CD8-positive, alpha-beta memory T cell (primary cell): ENCODE measurements around the gene DNAH8. TPM values are rescaled to one million over a fixed set of nuclear protein-coding genes. Genes with fewer than 3 reads are reported as not detected.

Experiments used
- CTCF ChIA-PET: fragments of 350-600 bp; sonication (Branson Sonifier 250); formaldehyde crosslinking; loops from one replicate; lab custom pipeline; 2021; ENCODE audit warnings: antibody characterized with exemption; lab: Charles Lee
- POLR2A ChIA-PET: fragments of 350-600 bp; sonication (Branson Sonifier 250); formaldehyde crosslinking; loops from one replicate; lab custom pipeline; 2021; ENCODE audit warnings: antibody characterized with exemption; lab: Charles Lee
- DNase-seq, 5 donors: peaks; one replicate each; pipeline versions ENCODE4 v3.0.0 to v3.0.0-alpha.2; 2020 to 2022; ENCODE audit warnings: mixed read lengths in 1 of 5
- H3K27ac ChIP-seq: one replicate; pipeline ENCODE4 v1.7.0; 2013; ENCODE audit warnings: low read depth, mild to moderate bottlenecking, low read length, moderate library complexity
- H3K27me3 ChIP-seq: 2 replicates; pipeline ENCODE4 v1.7.0; 2013; ENCODE audit warnings: low read length, mild to moderate bottlenecking; ENCODE audit not compliant: insufficient read depth, poor library complexity, severe bottlenecking
- H3K36me3 ChIP-seq: 2 replicates; pipeline ENCODE4 v1.7.0; 2013; ENCODE audit warnings: mild to moderate bottlenecking, low read length, moderate library complexity; ENCODE audit not compliant: insufficient read depth
- H3K4me1 ChIP-seq: 2 replicates; pipeline ENCODE4 v1.7.0; 2013; ENCODE audit warnings: mild to moderate bottlenecking, low read length, moderate library complexity; ENCODE audit not compliant: insufficient read depth
- H3K4me3 ChIP-seq: 2 replicates; pipeline ENCODE4 v1.7.0; 2013; ENCODE audit warnings: mild to moderate bottlenecking, low read length
- H3K9me3 ChIP-seq: 2 replicates; pipeline ENCODE4 v1.7.0; 2013; ENCODE audit warnings: mild to moderate bottlenecking, low read length
- H3K27ac Mint-ChIP-seq, 8 donors: one replicate each; pipeline ENCODE4 v1.8.0; 2020 to 2021; ENCODE audit warnings: mixed read lengths in 8 of 8, mild to moderate bottlenecking in 6 of 8, inconsistent platforms in 3 of 8, moderate library complexity in 3 of 8
- H3K27me3 Mint-ChIP-seq, 2 donors: one replicate each; pipeline ENCODE4 v1.8.0; 2020 to 2021; ENCODE audit warnings: mixed read lengths in 2 of 2, mild to moderate bottlenecking in 1 of 2, moderate library complexity in 1 of 2
- H3K36me3 Mint-ChIP-seq, 3 donors: one replicate each; pipeline ENCODE4 v1.8.0; 2020 to 2021; ENCODE audit warnings: mixed read lengths in 3 of 3, inconsistent platforms in 1 of 3, mild to moderate bottlenecking in 1 of 3
- H3K4me1 Mint-ChIP-seq, 3 donors: one replicate each; pipeline ENCODE4 v1.8.0; 2020 to 2021; ENCODE audit warnings: mixed read lengths in 3 of 3, inconsistent platforms in 1 of 3, mild to moderate bottlenecking in 1 of 3
- H3K4me3 Mint-ChIP-seq, 7 donors: one replicate each; pipeline ENCODE4 v1.8.0; 2020 to 2021; ENCODE audit warnings: mixed read lengths in 7 of 7, mild to moderate bottlenecking in 6 of 7, moderate library complexity in 4 of 7, inconsistent platforms in 2 of 7
- H3K9me3 Mint-ChIP-seq, 5 donors: one replicate each; pipeline ENCODE4 v1.8.0; 2020 to 2022; ENCODE audit warnings: mixed read lengths in 5 of 5, mild to moderate bottlenecking in 3 of 5, moderate library complexity in 2 of 5, inconsistent platforms in 1 of 5
- polyA plus RNA-seq: library from polyadenylated mRNA; unstranded; fragments of 300-500 nt; fragmentation: Illumina TruSeq; gene quantifications from one replicate; pipeline ENCODE4 v1.2.3, GENCODE V29; 2021
- total RNA-seq, 2 experiments: library from RNA; stranded (reverse); gene quantifications; one replicate each; pipeline ENCODE4 v1.2.3, GENCODE V29; 2021

DNAH8 gene
- total and polyA plus RNA-seq, 3 experiments from 2014 or later: 0.11 to 0.20 TPM; not detected in 1

DNA sequence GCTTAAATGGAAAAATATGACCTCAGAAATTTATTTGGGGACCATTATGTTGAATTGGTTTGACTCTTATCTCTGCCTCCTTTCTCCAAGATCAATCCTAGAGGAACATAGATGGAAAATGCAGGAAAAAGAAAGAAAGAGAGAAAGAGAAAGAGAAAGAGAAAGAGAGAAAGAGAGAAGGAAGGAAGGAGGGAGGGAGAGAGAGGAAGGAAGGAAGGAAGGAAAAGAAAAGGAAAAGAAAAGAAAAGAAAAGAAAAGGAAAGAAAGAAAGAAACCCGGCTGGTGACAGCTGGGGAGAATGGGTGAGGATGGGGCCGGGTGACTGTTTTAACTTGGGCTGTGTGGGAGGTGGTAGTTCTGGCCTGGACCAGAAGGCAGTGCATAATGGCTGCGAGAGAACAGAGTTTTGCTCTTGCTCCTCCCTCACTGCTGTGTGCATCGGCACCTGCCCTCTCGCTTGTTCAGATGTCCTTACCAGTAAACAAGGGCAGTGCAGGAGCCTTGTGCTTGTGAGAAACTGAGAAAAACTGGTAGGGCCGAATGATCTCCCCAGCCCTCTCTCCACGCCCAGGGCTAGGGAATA is 36.8 kb upstream of the DNAH8 start:
- no peak overlapping the region for H3K27ac ChIP-seq
- H3K27me3 ChIP-seq: no peaks in the 10 kb centered on the region
- DNase-seq: no peak
- H3K9me3 Mint-ChIP-seq: no peaks in the 10 kb centered on the region
- peaks cover 7 to 10% (median 7%) of the 10 kb centered on the region in 3 donors for H3K4me1 Mint-ChIP-seq
- H3K9me3 ChIP-seq: no peaks in the 10 kb centered on the region
- ChIA-PET POLR2A (interaction anchor here (0.6 kb wide), 1 partner anchor 70 kb away, joined by 3 read pairs; no protein-coding TSS in a partner anchor), CTCF (interaction anchor here (1.1 kb wide), 1 partner anchor 10 kb away, joined by 3 read pairs; no protein-coding TSS in a partner anchor)
- H3K4me3 ChIP-seq: no peak overlapping the region
- H3K27me3 Mint-ChIP-seq: no peaks in the 10 kb centered on the region
- H3K36me3 Mint-ChIP-seq: peaks cover 7 to 68% (median 19%) of the 10 kb centered on the region in 3 donors
- peak overlapping the region in 4 of 8 donors; percentile 26 to 75 (median 49) for H3K27ac Mint-ChIP-seq
- peaks cover 10% of the 10 kb centered on the region for H3K36me3 ChIP-seq
- no peak overlapping the region for H3K4me3 Mint-ChIP-seq
- H3K4me1 ChIP-seq: peaks cover 6% of the 10 kb centered on the region

DNA sequence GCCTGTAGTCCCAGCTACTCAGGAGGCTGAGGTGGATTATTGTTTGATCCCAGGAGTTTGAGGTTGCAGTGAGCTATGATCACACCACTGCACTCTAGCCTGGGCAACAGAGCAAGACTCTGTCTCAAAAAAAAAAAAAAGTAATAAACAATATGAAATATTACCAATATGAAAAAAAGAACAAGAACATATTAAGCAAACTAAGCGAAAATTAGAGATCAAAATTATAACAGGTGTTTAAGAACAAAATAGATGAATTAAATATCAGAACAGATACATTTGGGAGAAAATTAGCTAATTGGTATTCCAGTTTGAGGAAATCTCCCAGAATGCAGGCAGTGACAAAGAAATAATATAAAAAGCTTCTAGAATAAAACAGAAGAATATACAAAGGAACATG is 35.4 kb upstream of the DNAH8 start:
- Histone ChIP-seq H3K27me3 (no peaks in the 10 kb centered on the region), H3K4me3 (no peak overlapping the region), H3K9me3 (no peaks in the 10 kb centered on the region), H3K36me3 (peaks cover 10% of the 10 kb centered on the region), H3K27ac (no peak overlapping the region), H3K4me1 (no peaks in the 10 kb centered on the region)
- ChIA-PET CTCF (interaction anchor here (1.1 kb wide), 1 partner anchor 8 kb away, joined by 3 read pairs; no protein-coding TSS in a partner anchor), POLR2A (no interaction called here)
- Mint-ChIP-seq H3K27me3 (no peaks in the 10 kb centered on the region), H3K36me3 (peaks cover 7 to 73% (median 20%) of the 10 kb centered on the region in 3 donors), H3K9me3 (no peaks in the 10 kb centered on the region), H3K4me3 (no peak overlapping the region), H3K27ac (peak overlapping the region in 1 of 8 donors; percentile 63), H3K4me1 (no peaks in the 10 kb centered on the region)
- DNase-seq: no peak

DNA sequence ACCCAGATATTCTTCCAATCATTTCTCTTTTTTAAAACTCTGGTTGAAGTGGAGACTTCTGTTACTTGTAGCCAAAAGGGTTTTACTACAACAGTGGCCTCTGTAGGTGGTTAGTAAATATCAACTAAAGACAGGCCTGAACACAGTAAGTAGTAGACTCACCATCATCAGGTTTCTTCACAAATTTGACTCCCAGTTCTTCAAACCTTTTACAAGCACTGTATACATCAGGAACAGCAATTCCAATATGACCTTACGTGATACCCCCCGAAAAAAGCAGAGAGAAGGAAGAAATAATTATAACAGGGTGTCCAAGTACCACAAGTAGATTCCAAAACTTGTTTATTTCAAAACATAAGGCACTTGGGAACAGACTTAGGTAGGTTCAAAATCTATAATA is 33.3 kb upstream of the DNAH8 start:
- ChIA-PET POLR2A (interaction anchor here (0.6 kb wide), 1 partner anchor 19 kb away, joined by 4 read pairs; no protein-coding TSS in a partner anchor), CTCF (no interaction called here)
- Mint-ChIP-seq H3K36me3 (peaks cover 0 to 58% (median 11%) of the 10 kb centered on the region in 3 donors), H3K4me1 (peaks cover 5 to 17% (median 7%) of the 10 kb centered on the region in 3 donors), H3K27me3 (no peaks in the 10 kb centered on the region), H3K27ac (no peak overlapping the region), H3K9me3 (no peaks in the 10 kb centered on the region), H3K4me3 (no peak overlapping the region)
- Histone ChIP-seq H3K27ac (no peak overlapping the region), H3K27me3 (no peaks in the 10 kb centered on the region), H3K4me1 (no peaks in the 10 kb centered on the region), H3K4me3 (no peak overlapping the region), H3K36me3 (peaks cover 10% of the 10 kb centered on the region), H3K9me3 (no peaks in the 10 kb centered on the region)
- DNase-seq: no peak

DNA sequence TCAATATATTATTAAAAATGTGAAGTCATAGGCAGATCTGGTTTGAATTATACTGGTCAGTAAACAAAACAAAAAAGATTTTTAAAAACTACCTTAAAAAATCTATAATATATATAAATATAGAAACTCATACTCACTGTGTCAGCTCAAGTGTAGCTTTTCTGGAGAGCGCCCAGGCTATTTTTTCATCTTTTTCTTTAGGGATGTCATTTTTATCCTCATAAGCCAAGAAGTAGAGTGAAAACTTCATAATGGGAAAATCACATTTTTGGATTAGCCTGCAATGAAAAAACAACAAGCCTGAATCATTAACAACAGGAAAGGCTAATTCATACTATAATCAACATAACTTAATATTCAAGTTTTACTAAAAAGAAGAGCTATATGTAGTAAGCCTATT is 30.9 kb upstream of the DNAH8 start:
- H3K27ac ChIP-seq: no peak overlapping the region
- H3K9me3 ChIP-seq: no peaks in the 10 kb centered on the region
- CTCF ChIA-PET: no interaction called here
- H3K4me3 Mint-ChIP-seq: no peak overlapping the region
- no peaks in the 10 kb centered on the region for H3K9me3 Mint-ChIP-seq
- no peak overlapping the region for H3K4me3 ChIP-seq
- no peaks in the 10 kb centered on the region for H3K27me3 ChIP-seq
- H3K27me3 Mint-ChIP-seq: no peaks in the 10 kb centered on the region
- H3K27ac Mint-ChIP-seq: peak overlapping the region in 1 of 8 donors; percentile 6
- H3K36me3 Mint-ChIP-seq: peaks cover 0 to 44% (median 10%) of the 10 kb centered on the region in 3 donors
- POLR2A ChIA-PET: no interaction called here
- peaks cover 10% of the 10 kb centered on the region for H3K36me3 ChIP-seq
- no peaks in the 10 kb centered on the region for H3K4me1 ChIP-seq
- no peak for DNase-seq
- H3K4me1 Mint-ChIP-seq: peaks cover 14 to 37% (median 19%) of the 10 kb centered on the region in 3 donors

DNA sequence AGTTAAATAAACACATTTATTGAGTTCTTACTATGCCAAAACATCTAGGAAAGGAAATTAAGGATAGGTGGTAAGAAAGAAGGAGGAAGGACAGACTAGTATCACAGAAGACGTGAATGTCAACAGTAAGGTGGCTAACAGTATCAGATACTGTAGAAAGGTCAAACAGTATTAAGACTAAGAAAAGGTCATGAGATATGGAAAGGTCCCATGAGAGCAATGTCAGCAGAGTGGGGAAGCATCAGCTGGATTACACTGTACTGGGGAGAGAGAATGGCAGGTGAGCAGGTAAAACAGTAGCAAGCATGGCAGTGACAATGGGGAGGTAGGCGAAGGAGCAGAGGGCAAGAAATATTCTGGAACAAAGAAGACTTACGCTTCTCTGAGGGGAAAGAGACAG is 30.2 kb upstream of the DNAH8 start:
- ChIA-PET CTCF (no interaction called here), POLR2A (no interaction called here)
- no peaks in the 10 kb centered on the region for H3K9me3 Mint-ChIP-seq
- DNase-seq: no peak
- H3K27me3 Mint-ChIP-seq: no peaks in the 10 kb centered on the region
- Histone ChIP-seq H3K27ac (no peak overlapping the region), H3K9me3 (no peaks in the 10 kb centered on the region), H3K4me3 (no peak overlapping the region), H3K4me1 (no peaks in the 10 kb centered on the region), H3K27me3 (no peaks in the 10 kb centered on the region), H3K36me3 (peaks cover 10% of the 10 kb centered on the region)
- H3K27ac Mint-ChIP-seq: peak overlapping the region in 3 of 8 donors; percentile 21 to 41 (median 29)
- H3K4me1 Mint-ChIP-seq: peaks cover 17 to 41% (median 19%) of the 10 kb centered on the region in 3 donors
- peaks cover 0 to 42% (median 10%) of the 10 kb centered on the region in 3 donors for H3K36me3 Mint-ChIP-seq
- no peak overlapping the region for H3K4me3 Mint-ChIP-seq

DNA sequence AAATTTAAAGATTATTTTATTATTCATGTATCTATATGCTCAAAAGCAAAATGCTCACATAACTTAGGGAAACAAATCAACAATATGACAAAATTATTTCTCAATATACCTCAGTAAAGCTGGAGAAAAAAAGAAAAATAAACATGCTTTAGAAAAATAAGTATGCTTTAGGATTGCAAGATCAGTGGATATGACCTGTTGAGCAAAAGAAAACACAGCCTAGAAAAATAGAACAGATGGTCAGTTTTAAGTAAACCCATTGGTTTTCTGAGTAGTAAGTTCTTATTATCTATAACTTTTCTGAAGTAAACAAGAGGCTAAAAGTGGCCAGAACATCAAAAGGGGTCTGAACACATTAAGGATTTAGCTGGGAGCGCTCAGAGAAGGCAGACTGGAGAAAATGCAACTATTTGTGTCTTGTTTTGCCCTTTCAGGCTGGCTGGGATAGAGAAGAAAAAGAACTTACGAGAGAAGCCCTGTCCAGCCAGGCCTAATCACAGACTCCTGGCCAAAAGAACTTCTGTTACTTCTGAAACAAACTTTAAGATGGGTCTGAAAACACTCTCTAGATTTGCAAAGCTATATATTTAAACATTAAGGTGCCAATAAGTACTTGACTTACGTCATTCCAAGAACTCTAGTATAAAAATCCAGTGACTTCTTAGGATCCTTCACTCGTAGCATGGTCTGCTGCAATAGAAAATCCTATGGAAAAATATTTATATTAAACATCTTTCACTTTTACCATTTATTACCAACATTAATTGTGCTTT is 28.7 kb upstream of the DNAH8 start:
- Histone ChIP-seq H3K4me1 (no peaks in the 10 kb centered on the region), H3K4me3 (no peak overlapping the region), H3K9me3 (no peaks in the 10 kb centered on the region), H3K27me3 (no peaks in the 10 kb centered on the region), H3K36me3 (peaks cover 9% of the 10 kb centered on the region), H3K27ac (no peak overlapping the region)
- no peak for DNase-seq
- Mint-ChIP-seq H3K4me1 (peaks cover 17 to 47% (median 23%) of the 10 kb centered on the region in 3 donors), H3K27me3 (no peaks in the 10 kb centered on the region), H3K36me3 (peaks cover 0 to 33% (median 8%) of the 10 kb centered on the region in 3 donors), H3K27ac (peak overlapping the region in 5 of 8 donors; percentile 8 to 77 (median 35)), H3K4me3 (no peak overlapping the region), H3K9me3 (no peaks in the 10 kb centered on the region)
- CTCF ChIA-PET: no interaction called here
- POLR2A ChIA-PET: interaction anchor here (0.7 kb wide), 1 partner anchor 54 kb away, joined by 3 read pairs; no protein-coding TSS in a partner anchor

DNA sequence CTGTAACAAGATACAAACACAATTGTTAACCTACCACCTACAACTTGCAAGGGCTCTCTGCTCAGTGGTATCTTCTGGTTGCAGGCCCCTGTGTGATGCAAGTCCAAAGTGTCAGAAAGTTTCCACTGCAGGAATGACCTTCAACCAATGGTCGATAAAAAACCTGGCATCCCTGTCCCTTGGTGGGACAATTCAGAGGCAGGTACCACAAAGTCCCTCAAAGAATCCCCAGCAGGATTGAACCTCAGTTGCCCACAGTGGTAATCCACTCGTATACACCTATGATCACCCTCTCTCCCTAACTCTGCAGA is 28.1 kb upstream of the DNAH8 start:
- Mint-ChIP-seq H3K36me3 (peaks cover 0 to 28% (median 3%) of the 10 kb centered on the region in 3 donors), H3K4me3 (no peak overlapping the region), H3K27ac (peak overlapping the region in 7 of 8 donors; percentile 8 to 77 (median 31)), H3K9me3 (no peaks in the 10 kb centered on the region), H3K4me1 (peaks cover 20 to 52% (median 26%) of the 10 kb centered on the region in 3 donors), H3K27me3 (no peaks in the 10 kb centered on the region)
- ChIA-PET CTCF (no interaction called here), POLR2A (no interaction called here)
- H3K4me3 ChIP-seq: no peak overlapping the region
- no peaks in the 10 kb centered on the region for H3K4me1 ChIP-seq
- peaks cover 4% of the 10 kb centered on the region for H3K36me3 ChIP-seq
- DNase-seq: no peak
- H3K27me3 ChIP-seq: no peaks in the 10 kb centered on the region
- H3K9me3 ChIP-seq: no peaks in the 10 kb centered on the region
- H3K27ac ChIP-seq: no peak overlapping the region

DNA sequence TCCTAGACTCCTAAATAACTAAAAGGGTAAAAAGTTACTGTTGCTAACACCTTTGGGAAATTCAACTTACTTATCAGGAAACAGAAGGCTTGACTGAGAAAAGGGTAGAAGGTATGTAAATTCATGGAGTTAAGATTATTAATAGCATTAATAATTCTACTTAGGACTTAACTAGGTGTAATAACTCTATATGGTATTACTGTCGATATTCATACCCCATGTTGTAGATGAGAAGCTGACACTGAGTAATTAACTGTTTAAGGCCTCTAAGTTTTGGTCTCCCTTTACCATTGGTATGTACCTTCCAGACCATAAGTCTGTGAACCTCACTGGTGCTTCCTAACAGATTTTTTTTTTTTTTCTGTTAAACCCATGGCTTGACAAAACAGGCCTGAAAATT is 27.6 kb upstream of the DNAH8 start:
- Histone ChIP-seq H3K27me3 (no peaks in the 10 kb centered on the region), H3K4me1 (no peaks in the 10 kb centered on the region), H3K27ac (no peak overlapping the region), H3K9me3 (no peaks in the 10 kb centered on the region), H3K4me3 (no peak overlapping the region), H3K36me3 (no peaks in the 10 kb centered on the region)
- peaks cover 0 to 25% (median 3%) of the 10 kb centered on the region in 3 donors for H3K36me3 Mint-ChIP-seq
- peak overlapping the region in 4 of 8 donors; percentile 29 to 69 (median 42) for H3K27ac Mint-ChIP-seq
- H3K27me3 Mint-ChIP-seq: no peaks in the 10 kb centered on the region
- peaks cover 21 to 54% (median 29%) of the 10 kb centered on the region in 3 donors for H3K4me1 Mint-ChIP-seq
- H3K4me3 Mint-ChIP-seq: no peak overlapping the region
- DNase-seq: no peak
- H3K9me3 Mint-ChIP-seq: no peaks in the 10 kb centered on the region
- ChIA-PET CTCF (interaction anchor here (0.7 kb wide), 1 partner anchor 9 kb away, joined by 3 read pairs; no protein-coding TSS in a partner anchor), POLR2A (no interaction called here)
